Lower leg skin (tissue), 3 donors: ENCODE measurements around the gene PKP2.

Experiments used
- CTCF ChIP-seq, 3 donors: fragments of 450-650 bp; IDR thresholded peaks; one replicate each; pipeline ENCODE4 v1.5.1; 2016; ENCODE audit warnings: antibody characterized with exemption in 3 of 3, mild to moderate bottlenecking in 3 of 3, moderate library complexity in 2 of 3
- POLR2A ChIP-seq, 2 donors: fragments of 450-650 bp; IDR thresholded peaks; one replicate each; pipeline ENCODE4 v1.6.1; 2016 to 2017; ENCODE audit warnings: antibody characterized with exemption in 2 of 2, mild to moderate bottlenecking in 1 of 2, moderate library complexity in 1 of 2

GRCh38 chr12:32876004-32876403, 20.6 kb downstream of the PKP2 start:
- TF ChIP-seq CTCF (IDR thresholded peaks at IDR 0.05): no peak
- TF ChIP-seq POLR2A (IDR thresholded peaks at IDR 0.05): no peak
